ENCODE measurements around the gene FADS1.

DNA sequence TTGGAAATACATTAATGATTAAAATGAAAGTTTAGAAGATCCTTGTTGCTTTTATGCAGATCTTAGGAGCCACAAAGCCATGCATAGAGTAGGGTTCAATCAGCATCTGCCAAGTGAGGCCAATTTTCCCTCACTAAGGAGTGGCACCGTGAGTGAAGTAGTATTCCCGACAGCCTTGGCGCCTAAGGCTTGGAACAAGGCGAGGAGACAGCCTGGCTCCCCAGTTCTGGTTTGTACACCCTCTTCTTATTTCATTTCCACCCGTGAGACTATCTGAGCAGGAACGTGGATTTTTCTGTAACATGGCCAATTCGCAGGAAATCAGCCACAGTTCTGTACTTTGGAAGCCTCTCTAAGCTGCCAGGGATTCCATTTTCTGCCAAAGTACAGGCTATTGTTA lies 33.9 kb upstream of the FADS1 start:
- TF ChIP-seq EP300 (IDR thresholded peaks at IDR 0.05), result no peak
- TF ChIP-seq, protein P1, sequence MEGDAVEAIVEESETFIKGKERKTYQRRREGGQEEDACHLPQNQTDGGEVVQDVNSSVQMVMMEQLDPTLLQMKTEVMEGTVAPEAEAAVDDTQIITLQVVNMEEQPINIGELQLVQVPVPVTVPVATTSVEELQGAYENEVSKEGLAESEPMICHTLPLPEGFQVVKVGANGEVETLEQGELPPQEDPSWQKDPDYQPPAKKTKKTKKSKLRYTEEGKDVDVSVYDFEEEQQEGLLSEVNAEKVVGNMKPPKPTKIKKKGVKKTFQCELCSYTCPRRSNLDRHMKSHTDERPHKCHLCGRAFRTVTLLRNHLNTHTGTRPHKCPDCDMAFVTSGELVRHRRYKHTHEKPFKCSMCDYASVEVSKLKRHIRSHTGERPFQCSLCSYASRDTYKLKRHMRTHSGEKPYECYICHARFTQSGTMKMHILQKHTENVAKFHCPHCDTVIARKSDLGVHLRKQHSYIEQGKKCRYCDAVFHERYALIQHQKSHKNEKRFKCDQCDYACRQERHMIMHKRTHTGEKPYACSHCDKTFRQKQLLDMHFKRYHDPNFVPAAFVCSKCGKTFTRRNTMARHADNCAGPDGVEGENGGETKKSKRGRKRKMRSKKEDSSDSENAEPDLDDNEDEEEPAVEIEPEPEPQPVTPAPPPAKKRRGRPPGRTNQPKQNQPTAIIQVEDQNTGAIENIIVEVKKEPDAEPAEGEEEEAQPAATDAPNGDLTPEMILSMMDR (IDR thresholded peaks at IDR 0.05), result no peak
- no peak for TF ChIP-seq POLR2A (IDR thresholded peaks at IDR 0.05)
- no peak for TF ChIP-seq POLR2AphosphoS5 (IDR thresholded peaks at IDR 0.05)
